SK-N-MC (cell line): ENCODE data around the gene RGR.

ENCODE experiments used
- DNase-seq: peaks from one replicate; pipeline ENCODE4 v3.0.0-alpha.2; 2011; ENCODE audit warnings: low read depth, low spot score
- H3K27ac ChIP-seq: fragments of 200-600 bp; sonication (generic); 2 replicates; pipeline ENCODE4 v1.5.1; 2016; ENCODE audit warnings: mixed run types
- H3K36me3 ChIP-seq: fragments of 200-600 bp; sonication (generic); 2 replicates; pipeline ENCODE4 v1.6.1; 2017; ENCODE audit warnings: antibody characterized with exemption, low read length, mixed read lengths; ENCODE audit not compliant: insufficient read depth
- H3K4me3 ChIP-seq: fragments of 200-600 bp; sonication (generic); 2 replicates; pipeline ENCODE4 v1.5.1; 2016
- H3K9ac ChIP-seq: fragments of 200-600 bp; sonication (generic); 2 replicates; pipeline ENCODE4 v1.8.0; 2017; ENCODE audit warnings: mixed run types, mixed read lengths; ENCODE audit not compliant: insufficient read length
- H3K9me3 ChIP-seq: fragments of 200-600 bp; sonication (generic); 2 replicates; pipeline ENCODE4 v1.6.1; 2017; ENCODE audit warnings: low read depth, mild to moderate bottlenecking, antibody characterized with exemption, low read length, moderate library complexity, mixed read lengths
- EZH2 ChIP-seq: fragments of 200-600 bp; sonication (generic); IDR thresholded peaks from one replicate; pipeline ENCODE4 v1.6.1; 2017; ENCODE audit warnings: antibody characterized with exemption
- FOXP2 ChIP-seq: optimal IDR thresholded peaks from 2 replicates; pipeline ENCODE3; 2011; ENCODE audit warnings: mild to moderate bottlenecking, moderate library complexity; ENCODE audit not compliant: insufficient read depth; ENCODE audit errors: extremely low read length, control extremely low read depth
- POLR2AphosphoS5 ChIP-seq: IDR thresholded peaks from 2 replicates; pipeline ENCODE4 v1.6.1; 2012; ENCODE audit warnings: mild to moderate bottlenecking, low read depth, low read length, borderline replicate concordance

The RGR gene

GRCh38 chr10:84286695-84287094 lies 41.8 kb downstream of the RGR start:
- TF ChIP-seq POLR2AphosphoS5, result no peak
- TF ChIP-seq EZH2, result no peak
- TF ChIP-seq FOXP2, result no peak
- Histone ChIP-seq H3K9ac (no peak overlapping the region), H3K9me3 (no peaks in the 10 kb centered on the region), H3K36me3 (no peaks in the 10 kb centered on the region), H3K27ac (no peak overlapping the region), H3K4me3 (no peak overlapping the region)
- no peak for DNase-seq

DNA sequence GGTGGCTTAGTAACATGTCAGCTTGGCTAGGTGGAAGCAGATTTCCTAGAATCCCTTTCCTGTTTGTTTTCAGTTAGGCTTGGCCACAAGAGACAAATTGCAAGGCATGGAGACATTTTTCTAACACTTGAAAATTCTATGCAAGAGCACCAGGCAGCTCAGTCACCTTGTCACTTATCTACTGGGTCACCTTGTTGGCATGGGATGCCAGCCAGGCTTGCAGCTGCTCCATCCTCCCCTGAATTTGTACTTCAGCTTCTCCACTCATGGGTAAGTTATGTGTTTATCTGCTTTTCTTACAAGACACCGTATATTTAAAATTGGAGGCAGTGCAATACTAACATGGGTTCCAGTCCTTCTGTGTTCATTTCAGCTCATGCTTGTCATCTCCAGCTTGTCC lies 43.3 kb downstream of the RGR start:
- Histone ChIP-seq H3K9me3 (no peaks in the 10 kb centered on the region), H3K36me3 (no peaks in the 10 kb centered on the region), H3K27ac (no peak overlapping the region), H3K4me3 (no peak overlapping the region), H3K9ac (no peak overlapping the region)
- TF ChIP-seq FOXP2, result no peak
- no peak for TF ChIP-seq EZH2
- no peak for TF ChIP-seq POLR2AphosphoS5
- no peak for DNase-seq

- no peak overlapping the region for H3K9ac ChIP-seq
- DNase-seq, result no peak
- H3K4me3 ChIP-seq, result no peak overlapping the region
- TF ChIP-seq FOXP2 (no peak), EZH2 (no peak), POLR2AphosphoS5 (no peak)
- H3K36me3 ChIP-seq, result no peaks in the 10 kb centered on the region
- no peak overlapping the region for H3K27ac ChIP-seq
- no peaks in the 10 kb centered on the region for H3K9me3 ChIP-seq
Measured at GRCh38 chr10:84289521-84290200, 44.8 kb downstream of the RGR start.

GRCh38 chr10:84290235-84290634 lies 45.4 kb downstream of the RGR start:
- no peak for TF ChIP-seq EZH2
- no peak for TF ChIP-seq POLR2AphosphoS5
- TF ChIP-seq FOXP2, result no peak

DNA sequence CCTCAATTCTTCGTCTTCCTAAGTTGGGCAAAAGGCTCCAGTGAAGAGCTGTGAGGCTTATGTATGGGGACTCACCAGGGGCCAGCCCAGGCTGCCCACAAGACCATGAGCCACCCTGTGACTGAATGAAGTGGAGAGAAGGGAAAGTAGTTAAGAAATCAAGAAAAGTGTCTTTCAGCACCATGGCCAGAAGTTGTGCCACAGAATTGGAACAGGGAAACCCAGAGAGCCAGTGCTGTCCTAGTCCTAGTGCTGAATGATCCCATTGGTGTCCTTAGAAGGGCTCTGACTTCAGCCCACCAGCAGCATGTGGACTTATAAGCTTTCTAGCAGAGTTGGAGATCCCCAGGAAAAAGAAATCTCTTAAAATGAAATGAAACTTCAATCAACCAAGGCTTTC lies 46.5 kb downstream of the RGR start:
- Histone ChIP-seq H3K27ac (no peak overlapping the region), H3K4me3 (no peak overlapping the region), H3K9ac (no peak overlapping the region), H3K36me3 (no peaks in the 10 kb centered on the region), H3K9me3 (no peaks in the 10 kb centered on the region)
- TF ChIP-seq EZH2 (no peak), POLR2AphosphoS5 (no peak), FOXP2 (no peak)
- DNase-seq, result no peak

More at GRCh38 chr10:84290235-84290634, 45.4 kb downstream of the RGR start:
- no peak for DNase-seq
- no peak overlapping the region for H3K4me3 ChIP-seq
- no peaks in the 10 kb centered on the region for H3K36me3 ChIP-seq
- no peak overlapping the region for H3K9ac ChIP-seq
- H3K27ac ChIP-seq, result no peak overlapping the region
- H3K9me3 ChIP-seq, result no peaks in the 10 kb centered on the region

GRCh38 chr10:84292502-84292901 lies 47.6 kb downstream of the RGR start:
- Histone ChIP-seq H3K4me3 (no peak overlapping the region), H3K36me3 (no peaks in the 10 kb centered on the region), H3K27ac (no peak overlapping the region), H3K9me3 (no peaks in the 10 kb centered on the region), H3K9ac (no peak overlapping the region)
- no peak for DNase-seq
- TF ChIP-seq POLR2AphosphoS5, result no peak
- TF ChIP-seq FOXP2, result no peak
- TF ChIP-seq EZH2, result no peak

GRCh38 chr10:84293171-84293570 lies 48.3 kb downstream of the RGR start:
- DNase-seq, result no peak
- Histone ChIP-seq H3K36me3 (no peaks in the 10 kb centered on the region), H3K4me3 (no peak overlapping the region), H3K9ac (no peak overlapping the region), H3K27ac (no peak overlapping the region), H3K9me3 (no peaks in the 10 kb centered on the region)
- TF ChIP-seq EZH2 (no peak), FOXP2 (no peak), POLR2AphosphoS5 (no peak)

- no peak overlapping the region for H3K9ac ChIP-seq
- H3K4me3 ChIP-seq, result no peak overlapping the region
- H3K9me3 ChIP-seq, result no peaks in the 10 kb centered on the region
- H3K27ac ChIP-seq, result no peak overlapping the region
- TF ChIP-seq FOXP2 (no peak), EZH2 (no peak), POLR2AphosphoS5 (no peak)
- no peaks in the 10 kb centered on the region for H3K36me3 ChIP-seq
- no peak for DNase-seq
Measured at GRCh38 chr10:84293574-84294016, 48.7 kb downstream of the RGR start.

DNA sequence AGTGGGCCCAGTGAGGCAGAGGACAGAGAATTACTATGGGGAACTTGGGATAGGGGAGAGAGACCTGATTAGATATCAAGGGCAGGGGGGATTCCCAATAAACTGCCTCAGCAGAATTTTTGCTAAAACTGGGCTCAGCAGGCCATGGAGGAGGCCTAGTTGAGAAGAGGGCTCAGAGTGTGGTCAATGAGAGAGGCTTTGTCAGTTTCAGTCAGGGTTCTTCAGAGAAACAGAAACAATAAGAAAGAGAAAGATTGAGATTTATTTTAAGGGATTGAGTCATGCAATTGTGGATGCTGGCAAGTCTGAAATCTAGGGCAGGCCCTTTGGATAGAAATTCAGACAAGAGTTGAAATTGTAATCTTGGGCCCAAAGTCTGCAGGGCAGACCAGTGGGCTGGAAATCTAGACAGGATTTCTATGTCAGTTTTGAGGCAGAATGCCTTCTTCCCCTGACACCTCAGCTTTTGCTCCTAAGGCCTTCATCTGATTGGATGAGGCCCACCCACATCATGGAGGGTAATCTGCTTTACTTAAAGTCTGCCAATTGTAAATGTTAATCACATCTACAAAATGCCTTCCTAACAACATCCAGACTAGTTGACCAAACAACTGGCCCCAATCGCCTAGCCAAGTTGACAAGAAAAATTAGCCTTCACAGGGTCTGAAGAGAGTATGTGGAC lies 50.1 kb downstream of the RGR start:
- no peak for DNase-seq
- Histone ChIP-seq H3K4me3 (no peak overlapping the region), H3K36me3 (no peaks in the 10 kb centered on the region), H3K9me3 (no peaks in the 10 kb centered on the region), H3K27ac (no peak overlapping the region), H3K9ac (no peak overlapping the region)
- TF ChIP-seq EZH2 (no peak), POLR2AphosphoS5 (no peak), FOXP2 (no peak)
